Measurements from ENCODE around the gene GRK3. TPM values are rescaled to one million over a fixed set of nuclear protein-coding genes. Genes with fewer than 3 reads are reported as not detected.

The GRK3 gene
- total RNA-seq, 4 donors from 2014 or later: 0.49 to 1.1 (median 0.81) TPM

DNA sequence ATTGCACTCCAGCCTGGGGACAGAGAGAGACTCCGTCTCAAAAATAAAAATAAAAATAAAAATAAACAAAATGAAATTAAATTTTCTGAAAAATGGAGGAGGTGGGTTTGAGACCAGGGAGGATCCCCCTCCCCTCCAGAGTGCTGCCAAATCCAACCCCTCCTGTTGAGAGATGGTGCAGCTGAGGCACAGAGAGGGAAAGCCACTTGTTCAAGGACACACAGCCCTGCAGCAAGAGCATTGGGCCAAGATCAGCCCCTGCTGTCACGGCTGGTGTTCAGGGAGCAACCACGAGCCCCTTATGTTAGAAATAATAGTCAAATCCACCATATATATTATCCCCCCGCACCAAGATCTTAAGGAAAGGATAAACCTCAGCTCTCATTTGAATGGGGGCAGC is 180.2 kb downstream of the GRK3 start:
- Histone ChIP-seq H3K4me3 (peak overlapping the region; percentile 24 to 85 (median 76)), H3K27ac (peak overlapping the region; percentile 98 to 99 (median 98))
- in situ Hi-C loops (cut with MboI; ENCODE audit: low sequenced_read_pairs in 4 of 4): no loop called here

GRCh38 chr22:25745341-25746011 is 181.0 kb downstream of the GRK3 start:
- Histone ChIP-seq H3K4me1 (peaks cover 65 to 68% of the 10 kb centered on the region in 2 donors), H3K27me3 (no peaks in the 10 kb centered on the region), H3K36me3 (no peaks in the 10 kb centered on the region), H3K9me3 (no peaks in the 10 kb centered on the region), H3K4me3 (peak overlapping the region in 3 of 4 donors; percentile 71 to 85 (median 81)), H3K27ac (peak overlapping the region; percentile 98 to 99 (median 98))
- DNase-seq (no peak), ATAC-seq (no peak)
- TF ChIP-seq POLR2A (IDR thresholded peaks at IDR 0.05) (no peak), CTCF (IDR thresholded peaks at IDR 0.05 in 4 of 5, conservative IDR thresholded peaks at IDR 0.05 in 1 of 5) (no peak)
- intact Hi-C loops (cut with DNase I; ENCODE audit: low total_unique reads) (loop anchor here (10.0 kb wide), 1 partner anchor 631 kb away; no protein-coding TSS in a partner anchor), in situ Hi-C loops (cut with MboI; ENCODE audit: low sequenced_read_pairs in 4 of 4) (no loop called here)

More for the DNA sequence above, 180.2 kb downstream of the GRK3 start:
- Histone ChIP-seq H3K27me3 (no peaks in the 10 kb centered on the region), H3K9me3 (no peaks in the 10 kb centered on the region), H3K4me1 (peaks cover 57 to 61% of the 10 kb centered on the region in 2 donors), H3K36me3 (no peaks in the 10 kb centered on the region)
- DNase-seq (no peak), ATAC-seq (no peak)
- intact Hi-C loops (cut with DNase I; ENCODE audit: low total_unique reads): loop anchor here (10.0 kb wide), 1 partner anchor 630 kb away; no protein-coding TSS in a partner anchor
- TF ChIP-seq POLR2A (IDR thresholded peaks at IDR 0.05): no peak
- no peak for TF ChIP-seq CTCF (IDR thresholded peaks at IDR 0.05 in 4 of 5, conservative IDR thresholded peaks at IDR 0.05 in 1 of 5)

- Histone ChIP-seq H3K4me3 (peak overlapping the region in 3 of 4 donors; percentile 71 to 85 (median 81)), H3K27me3 (no peaks in the 10 kb centered on the region), H3K36me3 (no peaks in the 10 kb centered on the region), H3K4me1 (peaks cover 69 to 72% of the 10 kb centered on the region in 2 donors), H3K27ac (peak overlapping the region; percentile 98 to 99 (median 98)), H3K9me3 (no peaks in the 10 kb centered on the region)
- intact Hi-C loops (cut with DNase I; ENCODE audit: low total_unique reads) (loop anchor here (10.0 kb wide), 1 partner anchor 631 kb away; no protein-coding TSS in a partner anchor), in situ Hi-C loops (cut with MboI; ENCODE audit: low sequenced_read_pairs in 4 of 4) (no loop called here)
- TF ChIP-seq POLR2A (IDR thresholded peaks at IDR 0.05) (no peak), CTCF (IDR thresholded peaks at IDR 0.05 in 4 of 5, conservative IDR thresholded peaks at IDR 0.05 in 1 of 5) (no peak)
- ATAC-seq: no peak
- no peak for DNase-seq
Measured at GRCh38 chr22:25746012-25746373, 181.5 kb downstream of the GRK3 start.

- peak; percentile 86 to 98 for DNase-seq
- intact Hi-C loops (cut with DNase I; ENCODE audit: low total_unique reads) (loop anchor here (10.0 kb wide), 1 partner anchor 633 kb away; no protein-coding TSS in a partner anchor), in situ Hi-C loops (cut with MboI; ENCODE audit: low sequenced_read_pairs in 4 of 4) (no loop called here)
- Histone ChIP-seq H3K36me3 (no peaks in the 10 kb centered on the region), H3K9me3 (no peaks in the 10 kb centered on the region), H3K4me1 (peaks cover 72 to 74% of the 10 kb centered on the region in 2 donors), H3K4me3 (peak overlapping the region; percentile 10 to 81 (median 52)), H3K27ac (peak overlapping the region; percentile 98 to 99 (median 98)), H3K27me3 (no peaks in the 10 kb centered on the region)
- peak; percentile 68 to 77 for ATAC-seq
- TF ChIP-seq CTCF (IDR thresholded peaks at IDR 0.05 in 4 of 5, conservative IDR thresholded peaks at IDR 0.05 in 1 of 5) (no peak), POLR2A (IDR thresholded peaks at IDR 0.05) (peak; percentile 52)
Measured at GRCh38 chr22:25747245-25747944, 182.9 kb downstream of the GRK3 start.

Measured in gastrocnemius medialis (tissue), 4 donors.